Endothelial cell of umbilical vein (primary cell): ENCODE data around the gene BCL2. TPM values are rescaled to one million over a fixed set of nuclear protein-coding genes. Genes with fewer than 3 reads are reported as not detected.

ENCODE experiments used
- BruUV-seq: library from RNA; stranded (reverse); fragments of 400-500 nt; replicated peaks from 2 replicates; lab custom pipeline; 2021; lab: Mats Ljungman, UMichigan
- CTCF ChIA-PET: fragments of 300-600, 350-600 bp; sonication (Branson Sonifier 250); formaldehyde crosslinking; loops from one replicate; lab custom pipeline; 2021; ENCODE audit warnings: antibody characterized with exemption, inconsistent platforms; lab: Charles Lee
- POLR2A ChIA-PET: fragments of 300-600, 350-600 bp; sonication (Branson Sonifier 250); formaldehyde crosslinking; loops from one replicate; lab custom pipeline; 2021; ENCODE audit warnings: antibody characterized with exemption, inconsistent platforms; lab: Charles Lee
- DNase-seq: peaks from one replicate; pipeline ENCODE4 v3.0.0-alpha.2; 2011; ENCODE audit warnings: low read depth, low spot score
- FAIRE-seq: peaks from 2 replicates; lab custom pipeline; 2011; peaks lifted over from hg19 to GRCh38; lab: Jason Lieb, UNC
- H2AFZ ChIP-seq: 2 replicates; pipeline ENCODE4 v1.6.0; 2012; ENCODE audit warnings: low read depth, low read length, control low read depth, inconsistent platforms
- H3K27ac ChIP-seq: 2 replicates; pipeline ENCODE4 v1.5.1; 2011; ENCODE audit warnings: low read depth, mild to moderate bottlenecking, control low read depth, low read length, moderate library complexity; ENCODE audit not compliant: insufficient read depth
- H3K27me3 ChIP-seq, 2 experiments: 2 replicates each; pipeline versions ENCODE4 v1.6.0 to v1.6.1; 2011; ENCODE audit warnings: low read length in 2 of 2, mixed read lengths in 1 of 2; ENCODE audit not compliant: control insufficient read depth in 2 of 2, insufficient read depth in 2 of 2
- H3K36me3 ChIP-seq, 2 experiments: 2 replicates in 1 of 2; 3 replicates in 1 of 2; pipeline ENCODE4 v1.5.1; 2011; ENCODE audit warnings: low read length in 2 of 2, mild to moderate bottlenecking in 1 of 2, moderate library complexity in 1 of 2; ENCODE audit not compliant: control insufficient read depth in 2 of 2, insufficient read depth in 2 of 2; ENCODE audit errors: extremely low read depth in 1 of 2
- H3K4me1 ChIP-seq: 3 replicates; pipeline ENCODE4 v1.5.1; 2011; ENCODE audit warnings: mild to moderate bottlenecking, low read length; ENCODE audit not compliant: control insufficient read depth, insufficient read depth; ENCODE audit errors: extremely low read depth
- H3K4me2 ChIP-seq: 2 replicates; pipeline ENCODE4 v1.6.1; 2011; ENCODE audit warnings: low read length, control low read depth, mixed read lengths; ENCODE audit not compliant: insufficient read depth
- H3K4me3 ChIP-seq, 3 experiments: fragments of 200-600 bp in 1 of 3; sonication (generic), shearing (Covaris generic) in 1 of 3; replicated peaks in 1 of 3; 2 replicates each; pipeline ENCODE4 v1.5.1; 2011 to 2016; ENCODE audit warnings: control low read depth in 3 of 3, low read length in 3 of 3, mild to moderate bottlenecking in 2 of 3, inconsistent platforms in 1 of 3, low read depth in 1 of 3, moderate library complexity in 1 of 3; ENCODE audit not compliant: insufficient read depth in 1 of 3
- H3K79me2 ChIP-seq: 2 replicates; pipeline ENCODE4 v1.6.0; 2012; ENCODE audit warnings: low read length, inconsistent platforms; ENCODE audit not compliant: control insufficient read depth, insufficient read depth
- H3K9ac ChIP-seq: replicated peaks from 2 replicates; pipeline ENCODE3; 2011; ENCODE audit warnings: low read length, control low read depth; ENCODE audit not compliant: insufficient read depth; ENCODE audit errors: extremely low read depth
- H3K9me1 ChIP-seq: replicated peaks from 3 replicates; pipeline ENCODE4 v1.6.0; 2011; ENCODE audit warnings: mild to moderate bottlenecking, low read length; ENCODE audit not compliant: control insufficient read depth, insufficient read depth; ENCODE audit errors: extremely low read depth
- H3K9me3 ChIP-seq: replicated peaks from 2 replicates; pipeline ENCODE4 v1.5.1; 2012; ENCODE audit warnings: low read length, inconsistent platforms; ENCODE audit not compliant: control insufficient read depth, insufficient read depth
- H4K20me1 ChIP-seq: replicated peaks from 2 replicates; pipeline ENCODE3; 2011; ENCODE audit warnings: mild to moderate bottlenecking, low read length; ENCODE audit not compliant: control insufficient read depth, insufficient read depth; ENCODE audit errors: extremely low read depth
- EZH2 ChIP-seq: IDR thresholded peaks from 2 replicates; pipeline ENCODE4 v1.6.1; 2012; ENCODE audit warnings: borderline replicate concordance, low read depth, mild to moderate bottlenecking, moderate library complexity, low read length, inconsistent platforms; ENCODE audit not compliant: severe bottlenecking
- FOS ChIP-seq: IDR thresholded peaks from 2 replicates; pipeline ENCODE4 v1.6.1; 2011; ENCODE audit warnings: mild to moderate bottlenecking, low read length, moderate library complexity, borderline replicate concordance; ENCODE audit not compliant: insufficient read depth
- GATA2 ChIP-seq: IDR thresholded peaks from 2 replicates; pipeline ENCODE4 v1.7.0; 2011; ENCODE audit warnings: low read depth, mild to moderate bottlenecking, moderate library complexity, mixed read lengths, low read length; ENCODE audit not compliant: insufficient read length, insufficient read depth
- JUN ChIP-seq: IDR thresholded peaks from 2 replicates; pipeline ENCODE4 v1.6.1; 2011; ENCODE audit warnings: borderline replicate concordance, low read depth; ENCODE audit not compliant: insufficient read length, insufficient read depth
- MYC ChIP-seq: IDR thresholded peaks from one replicate; pipeline ENCODE4 v1.6.1; 2011; ENCODE audit warnings: mild to moderate bottlenecking, low read depth, low read length
- POLR2A ChIP-seq: IDR thresholded peaks from 2 replicates; pipeline ENCODE4 v1.6.1; 2012; ENCODE audit warnings: low read depth, mild to moderate bottlenecking, control low read depth, low read length
- POLR2AphosphoS5 ChIP-seq: IDR thresholded peaks from 2 replicates; pipeline ENCODE4 v1.6.1; 2012; ENCODE audit warnings: low read depth, mild to moderate bottlenecking, control low read depth, low read length, moderate library complexity; ENCODE audit not compliant: insufficient read depth
- dilution Hi-C: fragments of 300-500 bp; cut with MboI; formaldehyde crosslinking; loops from one replicate; pipeline ENCODE4 v1.15.0; 2019; ENCODE audit warnings: low sequenced_read_pairs; ENCODE audit not compliant: extremely low pct_ligation_motif_present
- intact Hi-C: fragments of 100-400 bp; cut with micrococcal nuclease; formaldehyde crosslinking; loops from one replicate; pipeline ENCODE4 v1.10.0; 2022
- polyA plus RNA-seq, 4 experiments: library from polyadenylated mRNA; depleted of rRNA in 3 of 4; stranded (reverse) in 3 of 4; unstranded in 1 of 4; fragments of >200 nt; gene quantifications; 2 replicates each; pipeline versions ENCODE4 v1.2.1 to v1.2.3, GENCODE V29; 2011 to 2012; ENCODE audit warnings: missing spikeins in 1 of 4
- total RNA-seq: library from RNA; stranded (reverse); gene quantifications from 2 replicates; pipeline ENCODE4 v1.2.3, GENCODE V29; 2021
- TF ChIP-seq, protein P1 (sequence below): IDR thresholded peaks from 2 replicates; pipeline ENCODE4 v1.6.1; 2011; ENCODE audit not compliant: insufficient read depth, insufficient read length
- TF ChIP-seq, protein P2 (sequence below), 2 donors: IDR thresholded peaks; 1 replicate in 1 of 2; 2 replicates in 1 of 2; pipeline ENCODE4 v1.5.1; 2011; ENCODE audit warnings: low read length in 2 of 2, mild to moderate bottlenecking in 2 of 2, moderate library complexity in 2 of 2, control low read depth in 1 of 2, inconsistent platforms in 1 of 2, low read depth in 1 of 2; ENCODE audit not compliant: insufficient read depth in 1 of 2; ENCODE audit errors: extremely low read depth in 1 of 2

The BCL2 gene
- total and polyA plus RNA-seq, 2 donors (not counting 3 experiments of a cell fraction or from before 2014, with no cell fraction given): 0.35 to 5.0 TPM

DNA sequence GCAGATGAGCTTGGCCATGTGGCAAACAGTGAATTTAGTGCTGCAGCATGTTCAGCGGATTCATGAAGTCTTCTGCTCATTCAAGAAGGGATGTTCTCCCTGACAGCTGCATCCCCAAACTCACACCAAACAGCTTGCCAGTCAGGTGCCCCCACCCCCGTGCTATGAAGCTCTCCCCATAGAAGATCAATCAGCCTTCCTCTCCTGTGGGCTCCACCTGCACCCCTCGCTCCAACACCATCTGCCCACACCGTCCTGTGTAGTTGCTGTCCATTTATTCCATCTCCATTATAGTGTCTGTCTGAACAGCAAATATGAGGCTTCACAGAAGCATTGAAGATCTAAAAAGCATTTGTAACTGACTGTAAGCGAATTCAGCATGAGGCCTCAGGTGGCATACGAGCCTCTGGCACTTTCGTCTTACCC, 218.9 kb downstream of the BCL2 start:
- no peak for TF ChIP-seq EZH2
- TF ChIP-seq, protein P1, sequence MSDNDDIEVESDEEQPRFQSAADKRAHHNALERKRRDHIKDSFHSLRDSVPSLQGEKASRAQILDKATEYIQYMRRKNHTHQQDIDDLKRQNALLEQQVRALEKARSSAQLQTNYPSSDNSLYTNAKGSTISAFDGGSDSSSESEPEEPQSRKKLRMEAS: no peak
- no peak for TF ChIP-seq POLR2A
- TF ChIP-seq JUN: no peak
- no peak for TF ChIP-seq POLR2AphosphoS5
- TF ChIP-seq MYC: no peak
- TF ChIP-seq GATA2: no peak
- TF ChIP-seq, protein P2, sequence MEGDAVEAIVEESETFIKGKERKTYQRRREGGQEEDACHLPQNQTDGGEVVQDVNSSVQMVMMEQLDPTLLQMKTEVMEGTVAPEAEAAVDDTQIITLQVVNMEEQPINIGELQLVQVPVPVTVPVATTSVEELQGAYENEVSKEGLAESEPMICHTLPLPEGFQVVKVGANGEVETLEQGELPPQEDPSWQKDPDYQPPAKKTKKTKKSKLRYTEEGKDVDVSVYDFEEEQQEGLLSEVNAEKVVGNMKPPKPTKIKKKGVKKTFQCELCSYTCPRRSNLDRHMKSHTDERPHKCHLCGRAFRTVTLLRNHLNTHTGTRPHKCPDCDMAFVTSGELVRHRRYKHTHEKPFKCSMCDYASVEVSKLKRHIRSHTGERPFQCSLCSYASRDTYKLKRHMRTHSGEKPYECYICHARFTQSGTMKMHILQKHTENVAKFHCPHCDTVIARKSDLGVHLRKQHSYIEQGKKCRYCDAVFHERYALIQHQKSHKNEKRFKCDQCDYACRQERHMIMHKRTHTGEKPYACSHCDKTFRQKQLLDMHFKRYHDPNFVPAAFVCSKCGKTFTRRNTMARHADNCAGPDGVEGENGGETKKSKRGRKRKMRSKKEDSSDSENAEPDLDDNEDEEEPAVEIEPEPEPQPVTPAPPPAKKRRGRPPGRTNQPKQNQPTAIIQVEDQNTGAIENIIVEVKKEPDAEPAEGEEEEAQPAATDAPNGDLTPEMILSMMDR (IDR thresholded peaks at IDR 0.05; ENCODE audit: extremely low read depth in 1 of 2, insufficient read depth in 1 of 2, low read depth in 1 of 2, low read length in 2 of 2): no peak
- no peak for TF ChIP-seq FOS
- no peaks in the 10 kb centered on the region for H4K20me1 ChIP-seq
- peaks cover 9 to 19% of the 10 kb centered on the region in 2 experiments for H3K27me3 ChIP-seq
- H3K4me1 ChIP-seq: no peaks in the 10 kb centered on the region
- no peak overlapping the region for H3K4me3 ChIP-seq
- ChIA-PET CTCF (no interaction called here), POLR2A (no interaction called here)
- dilution Hi-C loops: no loop called here
- FAIRE-seq (no peak), DNase-seq (no peak)
- no peak overlapping the region for H3K9ac ChIP-seq
- no peaks in the 10 kb centered on the region for H3K9me1 ChIP-seq
- H2AFZ ChIP-seq: no peak overlapping the region
- no peak overlapping the region for H3K27ac ChIP-seq
- no peaks in the 10 kb centered on the region for H3K9me3 ChIP-seq
- no peaks in the 10 kb centered on the region for H3K36me3 ChIP-seq
- no peaks in the 10 kb centered on the region for H3K79me2 ChIP-seq
- H3K4me2 ChIP-seq: no peak overlapping the region
- intact Hi-C loops: no loop called here
- BruUV-seq: no TSS peak
